A673 (cell line): Measurements from ENCODE around the gene VWA8.

Experiments used
- CTCF ChIP-seq: fragments of 300-800, 200-600 bp; sonication (generic); conservative IDR thresholded peaks from 2 replicates; pipeline ENCODE4 v1.5.1; 2017; ENCODE audit warnings: low read depth, mild to moderate bottlenecking, antibody characterized with exemption, low read length, moderate library complexity, mixed read lengths
- EZH2 ChIP-seq: fragments of 200-600 bp; sonication (generic); IDR thresholded peaks from 2 replicates; pipeline ENCODE4 v1.6.1; 2017; ENCODE audit warnings: borderline replicate concordance, low read depth, mild to moderate bottlenecking, mixed read lengths, antibody characterized with exemption, low read length; ENCODE audit not compliant: poor library complexity, severe bottlenecking

GRCh38 chr13:41696163-41697003 lies 264.5 kb downstream of the VWA8 start:
- TF ChIP-seq CTCF, result no peak
- TF ChIP-seq EZH2, result no peak
